Thyroid gland (tissue), 4 donors: ENCODE data around the gene STAC3. TPM values are rescaled to one million over a fixed set of nuclear protein-coding genes. Genes with fewer than 3 reads are reported as not detected.
"Not testable (repeated sequence)": the region's sequence is repeated elsewhere in the genome, so short reads cannot be mapped to it uniquely, and the experiment has no call there.

Experiments used
- DNase-seq, 2 donors: peaks; one replicate each; pipeline ENCODE4 v3.0.0-alpha.2; 2019
- H3K27ac ChIP-seq, 3 donors: fragments of 200-600 bp; sonication (generic); 1 replicate in 2 of 3; 2 replicates in 1 of 3; pipeline ENCODE4 v1.5.1; 2016 to 2019; ENCODE audit warnings: mild to moderate bottlenecking in 1 of 3, moderate library complexity in 1 of 3
- H3K27me3 ChIP-seq: fragments of 200-600 bp; sonication (generic); one replicate; pipeline ENCODE4 v1.5.1; 2019
- H3K36me3 ChIP-seq, 2 donors: fragments of 200-600 bp; sonication (generic); one replicate each; pipeline ENCODE4 v1.5.1; 2016 to 2019
- H3K4me1 ChIP-seq, 2 donors: fragments of 200-600 bp; sonication (generic); one replicate each; pipeline ENCODE4 v1.5.1; 2017 to 2019
- H3K4me3 ChIP-seq, 3 donors: fragments of 200-600 bp; sonication (generic); replicated peaks in 1 of 3; 1 replicate in 2 of 3; 2 replicates in 1 of 3; pipeline ENCODE4 v1.5.1; 2016; ENCODE audit warnings: mild to moderate bottlenecking in 1 of 3
- H3K9me3 ChIP-seq: fragments of 200-600 bp; sonication (generic); one replicate; pipeline ENCODE4 v1.5.1; 2017
- CTCF ChIP-seq, 6 experiments: fragments of 200-600 bp in 3 of 6; fragments of 450-650 bp in 3 of 6; sonication (generic) in 3 of 6; IDR thresholded peaks; one replicate each; pipeline ENCODE4 v1.5.1; 2016 to 2019; ENCODE audit warnings: antibody characterized with exemption in 6 of 6, mild to moderate bottlenecking in 2 of 6, inconsistent platforms in 1 of 6, moderate library complexity in 1 of 6
- POLR2A ChIP-seq, 2 donors: fragments of 450-650 bp; IDR thresholded peaks; one replicate each; pipeline ENCODE4 v1.6.1; 2017; ENCODE audit warnings: antibody characterized with exemption in 2 of 2, mild to moderate bottlenecking in 2 of 2, moderate library complexity in 1 of 2
- WGBS, 2 donors: methylation state at CpG; one replicate each; pipeline ENCODE4 v1.1.5; 2017; 5-methylcytosine and 5-hydroxymethylcytosine counted together
- intact Hi-C: fragments of 100-400 bp; cut with DNase I; formaldehyde crosslinking; loops from one replicate; pipeline ENCODE4 v1.15.1; 2023
- total RNA-seq, 4 donors: library from RNA; depleted of rRNA; stranded (reverse); fragments of >200 nt; gene quantifications; one replicate each; pipeline ENCODE4 v1.2.3, GENCODE V29; 2016

The STAC3 gene
- total RNA-seq, 4 donors from 2014 or later: 0.88 to 7.3 (median 3.0) TPM; not detected in 1

- TF ChIP-seq POLR2A (IDR thresholded peaks at IDR 0.05): no peak
- no peak for TF ChIP-seq CTCF (IDR thresholded peaks at IDR 0.05)
- H3K9me3 ChIP-seq: no peaks in the 10 kb centered on the region
- peaks cover 0 to 11% of the 10 kb centered on the region in 2 donors for H3K4me1 ChIP-seq
- no peaks in the 10 kb centered on the region for H3K27me3 ChIP-seq
- H3K36me3 ChIP-seq: peaks cover 9 to 22% of the 10 kb centered on the region in 2 donors
- DNase-seq: no peak
- no peak overlapping the region for H3K4me3 ChIP-seq
- no peak overlapping the region for H3K27ac ChIP-seq
- intact Hi-C loops: no loop called here
- WGBS, 2 donors: 93 to 95% methylated on average over 15 of the region's 15 CpGs
Measured at GRCh38 chr12:57278465-57279381, 27.7 kb upstream of the STAC3 start.

GRCh38 chr12:57276935-57277563 lies 26.1 kb upstream of the STAC3 start:
- Histone ChIP-seq H3K4me1 (peaks cover 13 to 27% of the 10 kb centered on the region in 2 donors), H3K4me3 (no peak overlapping the region), H3K27me3 (no peaks in the 10 kb centered on the region), H3K9me3 (no peaks in the 10 kb centered on the region), H3K27ac (no peak overlapping the region), H3K36me3 (peaks cover 0 to 23% of the 10 kb centered on the region in 2 donors)
- 77 to 88% methylated on average over 4 of the region's 4 CpGs for WGBS, 2 donors
- intact Hi-C loops: no loop called here
- DNase-seq: no peak
- TF ChIP-seq POLR2A (IDR thresholded peaks at IDR 0.05) (no peak), CTCF (IDR thresholded peaks at IDR 0.05) (peak in 1 of 6 experiments; percentile 26)

DNA sequence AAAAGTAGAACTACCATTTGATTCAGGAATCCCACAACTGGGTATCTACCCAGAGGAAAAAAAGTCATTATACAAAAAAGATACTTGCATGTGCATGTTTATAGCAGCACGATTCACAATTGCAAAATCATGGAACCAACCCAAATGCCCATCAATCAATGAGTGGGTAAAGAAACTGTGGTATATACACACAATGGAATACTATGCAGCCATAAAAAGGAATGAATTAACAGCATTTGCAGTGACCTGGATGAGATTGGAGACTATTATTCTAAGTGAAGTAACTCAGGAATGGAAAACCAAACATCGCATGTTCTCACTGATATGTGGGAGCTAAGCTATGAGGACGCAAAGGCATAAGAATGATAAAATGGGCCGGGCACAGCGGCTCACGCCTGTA lies 25.2 kb upstream of the STAC3 start:
- H3K27me3 ChIP-seq, DNase-seq, intact Hi-C loops, H3K9me3 ChIP-seq, H3K4me3 ChIP-seq, H3K27ac ChIP-seq: not testable (repeated sequence)
- peaks cover 0 to 23% of the 10 kb centered on the region in 2 donors for H3K36me3 ChIP-seq
- WGBS, 2 donors: 97 to 98% methylated on average over 6 of the region's 6 CpGs
- peaks cover 13 to 27% of the 10 kb centered on the region in 2 donors for H3K4me1 ChIP-seq

GRCh38 chr12:57273516-57273915 lies 22.5 kb upstream of the STAC3 start:
- no peaks in the 10 kb centered on the region for H3K9me3 ChIP-seq
- no peak overlapping the region for H3K4me3 ChIP-seq
- H3K27me3 ChIP-seq: no peaks in the 10 kb centered on the region
- H3K27ac ChIP-seq: no peak overlapping the region
- H3K4me1 ChIP-seq: peaks cover 13 to 18% of the 10 kb centered on the region in 2 donors
- intact Hi-C loops: no loop called here
- TF ChIP-seq POLR2A (IDR thresholded peaks at IDR 0.05) (no peak), CTCF (IDR thresholded peaks at IDR 0.05) (no peak)
- peaks cover 16 to 23% of the 10 kb centered on the region in 2 donors for H3K36me3 ChIP-seq
- no peak for DNase-seq

DNA sequence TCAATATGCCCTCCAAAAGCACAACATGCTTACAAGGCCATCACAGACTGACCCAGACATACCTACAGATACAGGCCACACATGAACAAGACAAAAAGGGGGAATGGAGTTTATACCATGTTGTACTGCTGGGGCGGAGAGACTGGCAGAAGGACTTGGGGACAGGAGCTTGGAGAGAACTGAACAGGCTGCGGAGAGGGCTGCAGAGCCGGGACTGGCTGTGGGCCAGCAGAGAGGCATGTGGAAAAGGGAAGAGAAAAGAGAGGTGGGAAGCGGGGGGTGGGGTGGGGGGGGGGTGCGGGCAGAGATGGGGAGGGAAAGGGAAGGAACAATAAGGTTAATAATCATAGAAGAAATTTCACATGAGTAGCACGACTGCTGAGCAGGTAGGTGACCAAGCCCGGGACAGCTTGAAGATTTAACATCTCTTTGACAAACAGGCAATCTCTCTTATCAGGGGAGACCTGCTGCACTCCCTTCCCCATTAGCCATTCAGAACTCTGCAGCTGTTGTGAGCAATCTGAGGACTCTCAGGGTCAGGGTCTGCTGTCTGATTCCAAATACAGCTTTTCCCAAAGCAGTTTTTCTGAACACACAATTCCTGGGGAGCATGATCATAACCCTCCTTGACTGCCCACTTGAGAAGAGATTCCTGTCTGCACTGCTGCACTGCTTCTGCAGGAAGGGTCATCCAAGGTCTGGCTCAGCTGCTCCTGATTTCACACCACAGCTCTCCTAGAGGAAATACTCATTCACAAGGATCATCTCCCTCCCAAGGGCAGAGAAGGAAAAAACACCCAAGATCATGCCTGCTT lies 21.6 kb upstream of the STAC3 start:
- 29 to 51% methylated on average over 7 of the region's 7 CpGs for WGBS, 2 donors
- peak overlapping the region in 1 of 3 donors; percentile 36 for H3K27ac ChIP-seq
- H3K4me1 ChIP-seq: peaks cover 13 to 18% of the 10 kb centered on the region in 2 donors
- peak; percentile 40 to 59 for DNase-seq
- TF ChIP-seq CTCF (IDR thresholded peaks at IDR 0.05): no peak
- TF ChIP-seq POLR2A (IDR thresholded peaks at IDR 0.05): no peak
- H3K9me3 ChIP-seq: no peaks in the 10 kb centered on the region
- no peak overlapping the region for H3K4me3 ChIP-seq
- peaks cover 26 to 30% of the 10 kb centered on the region in 2 donors for H3K36me3 ChIP-seq
- intact Hi-C loops: no loop called here
- H3K27me3 ChIP-seq: no peaks in the 10 kb centered on the region
